ENCODE measurements around the gene SERAC1. TPM values are rescaled to one million over a fixed set of nuclear protein-coding genes. Genes with fewer than 3 reads are reported as not detected.
"Not testable (repeated sequence)": the region's sequence is repeated elsewhere in the genome, so short reads cannot be mapped to it uniquely, and the experiment has no call there.

SERAC1 gene
- total RNA-seq, 4 donors from 2014 or later: 5.2 to 14.9 (median 10.1) TPM

GRCh38 chr6:158154816-158155215 lies 13.2 kb downstream of the SERAC1 start:
- DNase-seq: no peak
- H3K27me3 ChIP-seq: no peaks in the 10 kb centered on the region
- H3K4me3 ChIP-seq: no peak overlapping the region
- WGBS, 2 donors: 93% methylated on average over 4 to 8 of the region's 8 CpGs
- intact Hi-C loops (cut with DNase I): no loop called here
- no peaks in the 10 kb centered on the region for H3K9me3 ChIP-seq
- H3K36me3 ChIP-seq: peaks cover 0 to 63% (median 0%) of the 10 kb centered on the region in 3 donors
- TF ChIP-seq POLR2A (IDR thresholded peaks at IDR 0.05) (no peak), CTCF (IDR thresholded peaks at IDR 0.05) (no peak)
- peaks cover 0 to 8% (median 0%) of the 10 kb centered on the region in 3 donors for H3K4me1 ChIP-seq
- no peak overlapping the region for H3K27ac ChIP-seq

- Histone ChIP-seq H3K4me3 (no peak overlapping the region), H3K9me3 (no peaks in the 10 kb centered on the region), H3K27me3 (no peaks in the 10 kb centered on the region), H3K36me3 (peaks cover 0 to 73% (median 0%) of the 10 kb centered on the region in 3 donors), H3K4me1 (peaks cover 0 to 4% (median 0%) of the 10 kb centered on the region in 3 donors), H3K27ac (no peak overlapping the region)
- 62 to 96% methylated on average over 3 of the region's 3 CpGs for WGBS, 2 donors
- DNase-seq: no peak
- intact Hi-C loops (cut with DNase I): no loop called here
- no peak for TF ChIP-seq CTCF (IDR thresholded peaks at IDR 0.05)
- TF ChIP-seq POLR2A (IDR thresholded peaks at IDR 0.05): no peak
Measured at GRCh38 chr6:158153576-158153975, 14.5 kb downstream of the SERAC1 start.

GRCh38 chr6:158152659-158153058 lies 15.4 kb downstream of the SERAC1 start:
- Histone ChIP-seq H3K4me3 (no peak overlapping the region), H3K4me1 (no peaks in the 10 kb centered on the region), H3K27me3 (no peaks in the 10 kb centered on the region), H3K27ac (no peak overlapping the region), H3K9me3 (no peaks in the 10 kb centered on the region), H3K36me3 (peaks cover 0 to 71% (median 0%) of the 10 kb centered on the region in 3 donors)
- no peak for TF ChIP-seq CTCF (IDR thresholded peaks at IDR 0.05)
- DNase-seq: no peak
- 53 to 67% methylated on average over 4 of the region's 4 CpGs for WGBS, 2 donors
- intact Hi-C loops (cut with DNase I): no loop called here

DNA sequence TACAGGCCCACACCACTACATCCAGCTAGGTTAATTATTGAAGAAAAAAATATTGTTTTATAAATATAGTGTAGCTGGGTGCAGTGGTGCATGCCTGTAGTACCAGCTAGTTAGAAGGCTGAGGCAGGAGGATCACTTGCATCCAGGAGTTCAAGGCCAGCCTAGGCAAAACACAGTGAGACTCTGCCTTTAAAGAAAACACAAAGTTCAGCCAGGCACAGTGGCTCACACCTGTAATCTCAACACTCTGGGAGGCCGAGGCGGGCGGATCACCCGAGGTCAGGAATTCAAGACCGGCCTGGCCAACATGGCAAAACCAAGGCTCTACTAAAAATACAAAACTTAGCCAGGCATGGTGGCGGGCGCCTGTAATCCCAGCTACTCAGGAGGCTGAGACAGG lies 16.0 kb downstream of the SERAC1 start:
- intact Hi-C loops (cut with DNase I); DNase-seq; H3K4me3 ChIP-seq; H3K4me1 ChIP-seq; H3K27ac ChIP-seq; H3K27me3 ChIP-seq; H3K9me3 ChIP-seq: not testable (repeated sequence)
- WGBS, 2 donors: 89 to 96% methylated on average over 7 of the region's 7 CpGs
- peaks cover 0 to 68% (median 0%) of the 10 kb centered on the region in 3 donors for H3K36me3 ChIP-seq

DNA sequence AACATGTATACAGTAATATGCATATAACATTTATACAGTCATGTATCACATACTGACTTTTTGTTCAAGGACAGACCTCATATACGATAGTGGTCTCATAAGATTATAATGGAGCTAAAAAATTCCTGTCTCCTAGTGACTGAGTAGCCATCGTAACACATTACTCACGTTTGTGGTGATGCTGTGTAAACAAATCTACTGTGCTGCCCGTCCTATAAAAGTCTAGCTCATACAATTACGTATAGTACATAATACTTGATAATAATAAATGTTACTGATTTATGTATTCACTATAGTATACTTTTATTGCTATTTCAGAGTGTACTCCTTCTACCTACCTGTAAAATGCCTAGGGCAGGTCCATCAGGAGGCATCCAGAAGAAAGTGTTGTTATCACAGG lies 17.4 kb downstream of the SERAC1 start:
- WGBS, 2 donors: 78 to 80% methylated on average over 5 of the region's 5 CpGs
- Histone ChIP-seq H3K9me3 (no peaks in the 10 kb centered on the region), H3K36me3 (peaks cover 0 to 72% (median 3%) of the 10 kb centered on the region in 3 donors), H3K4me1 (no peaks in the 10 kb centered on the region), H3K27me3 (no peaks in the 10 kb centered on the region), H3K27ac (no peak overlapping the region), H3K4me3 (no peak overlapping the region)
- intact Hi-C loops (cut with DNase I): no loop called here
- no peak for DNase-seq
- TF ChIP-seq POLR2A (IDR thresholded peaks at IDR 0.05) (no peak), CTCF (IDR thresholded peaks at IDR 0.05) (no peak)

DNA sequence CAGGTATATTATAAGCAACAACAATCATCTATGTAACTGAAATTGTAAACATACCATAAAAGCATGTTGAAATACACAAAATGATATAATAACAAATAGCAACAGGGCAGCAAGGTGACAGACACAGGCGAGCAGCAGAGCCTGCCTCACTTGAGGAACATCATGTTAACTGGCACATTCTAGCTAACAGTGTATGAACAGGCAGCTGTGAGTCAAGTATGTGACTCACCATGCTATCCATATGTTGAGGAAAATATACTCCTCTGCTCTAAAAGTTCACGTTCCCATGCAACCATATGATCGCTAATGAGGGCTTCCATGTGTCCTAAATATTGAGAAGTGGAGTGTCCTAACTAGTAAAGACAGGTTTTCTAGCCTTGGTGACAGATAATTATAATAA lies 18.4 kb downstream of the SERAC1 start:
- H3K9me3 ChIP-seq: no peaks in the 10 kb centered on the region
- no peak for DNase-seq
- no peak overlapping the region for H3K27ac ChIP-seq
- 39 to 52% methylated on average over 3 of the region's 3 CpGs for WGBS, 2 donors
- no peaks in the 10 kb centered on the region for H3K27me3 ChIP-seq
- H3K4me1 ChIP-seq: no peaks in the 10 kb centered on the region
- no peak overlapping the region for H3K4me3 ChIP-seq
- H3K36me3 ChIP-seq: peaks cover 0 to 64% (median 3%) of the 10 kb centered on the region in 3 donors
- intact Hi-C loops (cut with DNase I): no loop called here
- TF ChIP-seq POLR2A (IDR thresholded peaks at IDR 0.05): no peak
- no peak for TF ChIP-seq CTCF (IDR thresholded peaks at IDR 0.05)
